H1 (cell line): ENCODE results near the gene PDLIM3.

Experiments used
- BCL11A ChIP-seq, 2 experiments: IDR thresholded peaks; one replicate each; pipeline ENCODE4 v1.6.1; 2011; ENCODE audit warnings: low read depth in 2 of 2, low read length in 2 of 2, mild to moderate bottlenecking in 2 of 2
- CTCF ChIP-seq, 3 experiments: IDR thresholded peaks; 1 replicate in 2 of 3; 2 replicates in 1 of 3; pipeline versions ENCODE4 v1.5.1 to v1.6.1; 2011; ENCODE audit warnings: low read length in 3 of 3, mild to moderate bottlenecking in 3 of 3, inconsistent platforms in 2 of 3, low read depth in 1 of 3, moderate library complexity in 1 of 3; ENCODE audit not compliant: insufficient read depth in 1 of 3; ENCODE audit errors: control extremely low read depth in 1 of 3
- EP300 ChIP-seq, 2 experiments: IDR thresholded peaks; 1 replicate in 1 of 2; 2 replicates in 1 of 2; pipeline ENCODE4 v1.6.1; 2011 to 2012; ENCODE audit warnings: low read depth in 2 of 2, low read length in 2 of 2, mild to moderate bottlenecking in 2 of 2, borderline replicate concordance in 1 of 2, inconsistent platforms in 1 of 2, moderate library complexity in 1 of 2
- FOSL1 ChIP-seq: IDR thresholded peaks from 2 replicates; pipeline ENCODE4 v1.6.1; 2011; ENCODE audit warnings: mild to moderate bottlenecking, low read depth, low read length, moderate library complexity; ENCODE audit not compliant: insufficient read depth
- HDAC2 ChIP-seq, 2 experiments: fragments of 300-600 bp in 1 of 2; sonication (generic) in 1 of 2; IDR thresholded peaks; 2 replicates each; pipeline ENCODE4 v1.6.1; 2011 to 2012; ENCODE audit warnings: low read depth in 2 of 2, low read length in 2 of 2, mild to moderate bottlenecking in 2 of 2, moderate library complexity in 2 of 2, borderline replicate concordance in 1 of 2, inconsistent platforms in 1 of 2
- KDM5A ChIP-seq: fragments of 200-600 bp; IDR thresholded peaks from 2 replicates; pipeline ENCODE4 v1.7.1; 2012; ENCODE audit warnings: mild to moderate bottlenecking, low read length, inconsistent platforms, mixed read lengths
- POLR2AphosphoS5 ChIP-seq: IDR thresholded peaks from 2 replicates; pipeline ENCODE4 v1.6.1; 2011; ENCODE audit warnings: low read depth, low read length
- RAD21 ChIP-seq, 2 experiments: IDR thresholded peaks in 1 of 2; conservative IDR thresholded peaks in 1 of 2; 2 replicates each; pipeline ENCODE4 v1.6.1; 2011; ENCODE audit warnings: low read depth in 2 of 2, low read length in 2 of 2, improper control_type of control experiment in 1 of 2, inconsistent platforms in 1 of 2, mild to moderate bottlenecking in 1 of 2, moderate library complexity in 1 of 2
- SIX5 ChIP-seq: IDR thresholded peaks from 2 replicates; pipeline ENCODE4 v1.6.1; 2011; ENCODE audit warnings: mild to moderate bottlenecking, low read depth, low read length
- SP1 ChIP-seq: IDR thresholded peaks from 2 replicates; pipeline ENCODE4 v1.6.1; 2011; ENCODE audit warnings: low read depth, low read length
- SRF ChIP-seq: IDR thresholded peaks from 2 replicates; pipeline ENCODE4 v1.6.1; 2011; ENCODE audit warnings: mild to moderate bottlenecking, low read depth, low read length, moderate library complexity

- TF ChIP-seq HDAC2 (IDR thresholded peaks at IDR 0.05; ENCODE audit: borderline replicate concordance in 1 of 2, low read depth in 2 of 2, low read length in 2 of 2) (no peak), FOSL1 (no peak), POLR2AphosphoS5 (no peak), CTCF (IDR thresholded peaks at IDR 0.05; ENCODE audit: control extremely low read depth in 1 of 3, insufficient read depth in 1 of 3, low read depth in 1 of 3, low read length in 3 of 3) (no peak), RAD21 (IDR thresholded peaks at IDR 0.05 in 1 of 2, conservative IDR thresholded peaks at IDR 0.05 in 1 of 2; ENCODE audit: low read depth in 2 of 2, low read length in 2 of 2) (no peak), SIX5 (no peak), SRF (no peak), BCL11A (IDR thresholded peaks at IDR 0.05; ENCODE audit: low read depth in 2 of 2, low read length in 2 of 2) (no peak), SP1 (no peak), EP300 (IDR thresholded peaks at IDR 0.05; ENCODE audit: borderline replicate concordance in 1 of 2, low read depth in 2 of 2, low read length in 2 of 2) (no peak), KDM5A (no peak)
Measured at GRCh38 chr4:185576314-185576961, 41.1 kb upstream of the PDLIM3 start.
